Erythroblast (primary cell): ENCODE results near the gene QRICH2.
A peak's percentile ranks its signal among the peaks of the same experiment; 100 is the strongest.
"Not testable (repeated sequence)": the region's sequence is repeated elsewhere in the genome, so short reads cannot be mapped to it uniquely, and the experiment has no call there.

Experiments
- DNase-seq, 2 experiments: peaks; one replicate each; lab custom pipeline; 2025; lab: John Stamatoyannopoulos, UW
- GATA1 ChIP-seq: IDR thresholded peaks from 2 replicates; pipeline ENCODE4 v1.6.1; 2011; ENCODE audit warnings: low read depth, mild to moderate bottlenecking, control low read depth, low read length, moderate library complexity
- POLR2A ChIP-seq: IDR thresholded peaks from 2 replicates; pipeline ENCODE4 v1.6.1; 2011; ENCODE audit warnings: mild to moderate bottlenecking, low read length

The QRICH2 gene

GRCh38 chr17:76248013-76248782, 59.9 kb downstream of the QRICH2 start:
- no peak for DNase-seq
- no peak for TF ChIP-seq POLR2A
- TF ChIP-seq GATA1 = no peak

GRCh38 chr17:76247304-76247703, 60.8 kb downstream of the QRICH2 start:
- no peak for DNase-seq
- TF ChIP-seq GATA1 = no peak
- TF ChIP-seq POLR2A = no peak

- TF ChIP-seq POLR2A (no peak), GATA1 (no peak)
- no peak for DNase-seq
Measured at GRCh38 chr17:76246080-76247066, 61.7 kb downstream of the QRICH2 start.

- DNase-seq = not testable (repeated sequence)
Measured at GRCh38 chr17:76244721-76245120, 63.4 kb downstream of the QRICH2 start.

- no peak for DNase-seq
- TF ChIP-seq GATA1 (no peak), POLR2A (no peak)
Measured at GRCh38 chr17:76243826-76244679, 64.0 kb downstream of the QRICH2 start.

- DNase-seq = no peak
- no peak for TF ChIP-seq GATA1
- TF ChIP-seq POLR2A = no peak
Measured at GRCh38 chr17:76241691-76242255, 66.3 kb downstream of the QRICH2 start.

GRCh38 chr17:76241204-76241538, 66.9 kb downstream of the QRICH2 start:
- no peak for DNase-seq
- TF ChIP-seq GATA1 (no peak), POLR2A (no peak)

GRCh38 chr17:76240461-76241203, 67.4 kb downstream of the QRICH2 start, which contains the start of gene RNF157:
TSS of gene RNF157 (minus strand) at chr17:76240493. CDS start at chr17:76240240, 253 bp downstream.
- DNase-seq = peak; percentile 41 to 63
- TF ChIP-seq GATA1 (no peak), POLR2A (no peak)

GRCh38 chr17:76239538-76240274, 68.4 kb downstream of the QRICH2 start:
- no peak for DNase-seq
- TF ChIP-seq GATA1 (no peak), POLR2A (no peak)

- no peak for DNase-seq
- TF ChIP-seq GATA1 = no peak
- no peak for TF ChIP-seq POLR2A
Measured at GRCh38 chr17:76238847-76239537, 69.1 kb downstream of the QRICH2 start.

- TF ChIP-seq POLR2A (no peak), GATA1 (no peak)
- DNase-seq = no peak
Measured at GRCh38 chr17:76237859-76238313, 70.2 kb downstream of the QRICH2 start.

- no peak for TF ChIP-seq POLR2A
- no peak for TF ChIP-seq GATA1
Measured at GRCh38 chr17:76236603-76237002, 71.5 kb downstream of the QRICH2 start.

More at GRCh38 chr17:76236603-76237002, 71.5 kb downstream of the QRICH2 start:
- no peak for DNase-seq
